Urinary bladder (tissue), 4 donors: ENCODE data around the gene CHST8. TPM values are rescaled to one million over a fixed set of nuclear protein-coding genes. Genes with fewer than 3 reads are reported as not detected.
"Not testable (repeated sequence)": the region's sequence is repeated elsewhere in the genome, so short reads cannot be mapped to it uniquely, and the experiment has no call there.

ENCODE experiments used
- DNase-seq: peaks from one replicate; pipeline ENCODE4 v3.0.0-alpha.2; 2015; ENCODE audit errors: extremely low spot score
- H3K27ac ChIP-seq: one replicate; pipeline ENCODE4 v1.5.1; 2013; ENCODE audit warnings: low read depth, mild to moderate bottlenecking, moderate library complexity
- H3K36me3 ChIP-seq: one replicate; pipeline ENCODE4 v1.6.1; 2013; ENCODE audit warnings: mild to moderate bottlenecking, moderate library complexity; ENCODE audit not compliant: insufficient read depth
- H3K4me1 ChIP-seq: one replicate; pipeline ENCODE4 v1.6.1; 2013; ENCODE audit warnings: mild to moderate bottlenecking, moderate library complexity; ENCODE audit not compliant: insufficient read depth
- H3K4me3 ChIP-seq: one replicate; pipeline ENCODE4 v1.5.1; 2013; ENCODE audit warnings: low read depth, low read length
- WGBS: extraction: QIAGEN DNeasy Blood & Tissue Kit; methylation state at CpG from one replicate; pipeline ENCODE4 v1.1.7; 2013; 5-methylcytosine and 5-hydroxymethylcytosine counted together
- polyA plus RNA-seq: library from polyadenylated mRNA; stranded (reverse); fragments of 200-250 nt; gene quantifications from one replicate; pipeline ENCODE4 v1.2.3, GENCODE V29; 2013
- total RNA-seq: library from RNA; depleted of rRNA; stranded (reverse); fragments of >200 nt; gene quantifications from one replicate; pipeline ENCODE4 v1.2.3, GENCODE V29; 2014
- donor health status: healthy with polysubstance abuse.
- donor health status: healthy.

Gene CHST8
- total and polyA plus RNA-seq, 2 donors = 0.69 to 0.73 TPM

DNA sequence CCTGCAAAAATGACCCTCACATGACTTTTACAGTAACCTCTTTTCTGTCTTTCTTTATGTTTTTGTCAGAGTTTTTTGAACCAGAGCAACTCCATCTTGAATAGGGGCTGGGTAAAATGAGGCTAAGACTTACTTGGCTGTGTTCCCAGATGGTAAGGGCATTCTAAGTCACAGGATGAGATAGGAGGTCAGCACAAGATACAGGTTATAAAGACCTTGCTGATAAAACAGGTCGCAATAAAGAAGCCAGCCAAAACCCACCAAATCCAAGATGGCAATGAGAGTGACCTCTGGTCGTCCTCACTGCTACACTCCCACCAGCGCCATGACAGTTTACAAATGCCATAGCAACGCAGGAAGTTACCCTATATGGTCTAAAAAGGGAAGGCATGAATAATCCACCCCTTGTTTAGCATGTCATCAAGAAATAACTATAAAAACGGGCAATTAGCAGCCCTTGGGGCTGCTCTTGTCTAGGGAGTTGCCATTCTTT lies 15.9 kb upstream of the CHST8 start:
- H3K4me3 ChIP-seq, DNase-seq, H3K36me3 ChIP-seq, H3K4me1 ChIP-seq, H3K27ac ChIP-seq: not testable (repeated sequence)
- WGBS = 60% methylated on average over 5 of the region's 5 CpGs

DNA sequence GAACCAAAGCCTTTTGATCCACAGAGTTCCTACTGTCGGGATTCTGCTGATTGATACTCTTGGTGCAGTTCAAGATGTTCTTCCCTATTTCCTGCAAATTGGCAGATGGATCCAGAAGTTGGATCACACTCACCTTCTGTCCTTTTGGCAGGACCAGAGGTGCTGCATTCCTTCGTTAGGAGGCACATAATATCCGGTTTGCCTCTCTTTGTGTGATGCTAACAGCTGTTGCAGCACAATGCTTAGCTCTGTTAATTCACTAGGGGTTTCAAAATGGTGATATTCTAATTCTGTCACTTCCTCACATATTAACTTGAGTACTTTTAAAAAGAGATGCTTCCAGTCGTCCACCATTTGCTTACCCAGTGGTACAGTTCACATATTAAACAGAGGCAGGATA lies 15.2 kb upstream of the CHST8 start:
- H3K4me3 ChIP-seq = no peak overlapping the region
- no peaks in the 10 kb centered on the region for H3K4me1 ChIP-seq
- 47% methylated on average over 4 of the region's 4 CpGs for WGBS
- DNase-seq = no peak
- H3K36me3 ChIP-seq = no peaks in the 10 kb centered on the region
- no peak overlapping the region for H3K27ac ChIP-seq

DNA sequence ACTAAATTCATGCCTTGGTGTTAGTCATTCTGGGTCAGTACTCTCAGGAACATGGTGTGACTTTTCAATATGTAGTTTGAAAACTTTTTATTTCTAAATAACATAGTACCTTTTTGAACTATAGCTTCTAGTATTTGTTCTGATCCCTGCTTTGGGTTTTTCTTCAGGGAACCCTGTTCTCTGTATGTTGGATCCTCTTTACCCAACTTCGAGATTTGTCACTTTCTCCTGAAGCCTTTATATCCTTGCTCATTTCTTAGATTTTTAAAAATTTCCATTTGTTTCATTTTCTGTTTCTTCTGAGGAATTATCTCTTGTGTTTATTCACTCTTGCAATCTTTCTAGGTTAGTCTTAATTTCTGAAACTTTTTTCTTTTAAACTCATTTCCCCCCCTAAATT lies 12.4 kb upstream of the CHST8 start:
- H3K36me3 ChIP-seq = no peaks in the 10 kb centered on the region
- no peaks in the 10 kb centered on the region for H3K4me1 ChIP-seq
- 64% methylated on average over 1 of the region's 1 CpG for WGBS
- no peak overlapping the region for H3K4me3 ChIP-seq
- H3K27ac ChIP-seq = no peak overlapping the region
- DNase-seq = no peak

DNA sequence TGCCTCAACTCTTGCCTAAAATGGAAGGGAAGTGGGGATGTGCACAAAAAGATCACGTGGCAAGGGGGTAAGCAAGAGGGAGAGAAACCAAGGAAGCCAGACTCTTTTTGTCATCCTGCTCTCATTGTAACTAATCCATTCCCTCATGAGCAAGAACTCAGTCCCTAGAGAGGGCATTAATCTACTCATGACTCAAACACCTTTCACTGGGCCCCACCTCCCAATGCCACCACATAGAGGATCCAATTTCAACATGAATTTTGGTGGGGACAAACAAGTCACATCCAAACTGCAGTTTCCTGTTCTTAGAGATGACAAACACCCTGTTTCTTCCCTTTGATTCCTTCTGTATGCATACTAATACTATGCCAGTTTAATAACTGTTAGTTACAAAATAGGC lies 11.2 kb upstream of the CHST8 start:
- whole genome bisulfite sequencing = 53% methylated on average over 1 of the region's 1 CpG

DNA sequence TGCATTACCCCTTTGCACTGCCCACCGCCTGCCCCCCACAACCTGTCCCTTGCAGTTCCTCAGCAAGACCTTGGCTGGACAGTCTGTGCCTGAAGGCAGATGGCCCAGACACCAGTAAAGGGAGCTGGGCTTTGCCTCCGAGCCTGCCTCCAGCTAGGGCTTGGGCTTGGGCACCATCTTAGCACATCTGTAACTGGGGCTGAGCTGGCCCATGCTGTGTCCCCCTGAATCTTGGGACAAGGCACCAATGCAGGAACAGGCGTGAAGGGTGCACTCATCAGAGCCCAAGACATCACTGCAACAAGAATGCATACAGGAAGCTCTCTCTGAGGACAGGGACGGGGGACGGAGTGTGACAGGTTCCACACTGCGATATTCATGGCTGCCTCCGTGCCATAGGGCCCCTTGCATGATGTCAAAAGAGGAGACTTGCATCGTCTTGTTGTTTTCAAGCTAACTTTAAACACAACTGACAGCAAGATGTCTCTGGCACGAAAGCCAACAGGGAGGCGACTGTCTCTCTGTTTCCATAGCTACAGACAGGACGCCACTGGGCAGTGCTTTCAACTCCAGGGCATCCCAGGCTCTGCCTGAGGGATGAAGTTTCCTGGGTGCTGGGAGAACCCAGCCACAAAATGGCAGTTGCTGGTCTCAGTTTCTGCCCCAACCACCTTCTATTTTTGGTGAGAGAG lies 8.7 kb upstream of the CHST8 start:
- WGBS = 57% methylated on average over 11 of the region's 11 CpGs
- H3K4me3 ChIP-seq = no peak overlapping the region
- DNase-seq = no peak
- no peak overlapping the region for H3K27ac ChIP-seq
- H3K4me1 ChIP-seq = no peaks in the 10 kb centered on the region
- H3K36me3 ChIP-seq = no peaks in the 10 kb centered on the region

More for the DNA sequence above, 11.2 kb upstream of the CHST8 start:
- Histone ChIP-seq H3K4me3 (no peak overlapping the region), H3K27ac (no peak overlapping the region), H3K4me1 (no peaks in the 10 kb centered on the region), H3K36me3 (no peaks in the 10 kb centered on the region)
- DNase-seq = no peak

DNA sequence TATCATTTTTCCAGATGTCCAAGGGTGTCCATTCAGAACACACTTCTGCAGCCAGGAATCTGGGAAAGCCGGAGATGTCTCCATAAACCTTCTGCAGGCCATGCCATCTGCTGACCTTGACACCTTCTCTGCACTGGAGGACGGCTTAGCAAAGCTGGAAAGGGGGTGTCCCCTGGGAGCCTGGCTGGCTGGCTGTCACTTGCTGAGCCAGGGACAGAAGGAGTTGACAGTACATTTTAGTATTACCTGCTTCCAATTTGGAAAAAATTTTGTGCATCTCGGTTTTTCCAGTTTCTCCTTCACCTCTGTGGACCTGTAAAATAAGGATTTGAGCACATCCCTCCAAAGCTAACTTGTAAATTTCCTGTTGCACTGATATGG lies 8.1 kb upstream of the CHST8 start:
- no peak for DNase-seq
- WGBS = 21% methylated on average over 3 of the region's 3 CpGs
- no peaks in the 10 kb centered on the region for H3K4me1 ChIP-seq
- no peak overlapping the region for H3K4me3 ChIP-seq
- H3K36me3 ChIP-seq = no peaks in the 10 kb centered on the region
- no peak overlapping the region for H3K27ac ChIP-seq

DNA sequence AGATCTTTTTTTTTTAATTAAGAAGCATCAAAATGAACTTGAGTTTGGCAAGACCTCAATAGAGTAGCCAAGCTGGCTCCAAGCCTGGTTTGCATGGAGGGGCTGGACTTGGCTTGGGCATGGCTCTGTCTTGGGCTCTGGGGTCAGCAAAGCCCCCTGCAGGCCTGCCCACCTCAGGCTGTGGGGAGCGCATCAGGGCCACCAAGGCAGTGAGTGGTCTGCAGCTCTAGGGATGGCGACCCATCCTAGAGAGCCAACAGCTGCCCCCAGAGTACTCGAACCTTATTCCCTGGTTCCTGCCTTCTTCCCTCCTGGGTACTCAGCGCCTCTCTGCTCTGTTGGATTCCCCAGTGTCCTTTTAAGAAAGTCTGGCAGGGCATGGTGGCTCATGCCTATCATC lies 5.4 kb upstream of the CHST8 start:
- no peak for DNase-seq
- H3K36me3 ChIP-seq = no peaks in the 10 kb centered on the region
- no peaks in the 10 kb centered on the region for H3K4me1 ChIP-seq
- WGBS = 79% methylated on average over 4 of the region's 4 CpGs
- no peak overlapping the region for H3K4me3 ChIP-seq
- no peak overlapping the region for H3K27ac ChIP-seq

DNA sequence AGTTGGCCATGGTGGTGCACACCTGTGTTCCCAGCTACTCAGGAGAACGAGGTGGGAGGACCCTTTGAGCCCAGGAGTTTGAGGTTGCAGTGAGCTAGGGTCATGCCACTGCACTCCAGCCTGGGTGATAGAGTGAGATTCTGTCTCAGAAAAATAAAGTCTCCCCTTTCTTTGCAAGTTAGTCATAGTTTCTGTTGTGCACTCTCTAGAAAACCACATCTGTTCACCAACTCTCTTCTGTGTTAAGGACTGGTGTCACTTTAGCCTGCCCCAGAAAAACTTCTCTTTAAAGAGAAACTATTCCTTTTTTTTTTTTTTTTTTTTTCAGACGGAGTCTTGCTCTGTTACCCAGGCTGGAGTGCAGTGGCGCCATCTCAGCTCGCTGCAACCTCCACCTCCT lies 4.9 kb upstream of the CHST8 start:
- Histone ChIP-seq H3K4me3 (no peak overlapping the region), H3K4me1 (no peaks in the 10 kb centered on the region), H3K36me3 (no peaks in the 10 kb centered on the region), H3K27ac (no peak overlapping the region)
- 66% methylated on average over 4 of the region's 4 CpGs for WGBS
- DNase-seq = no peak

DNA sequence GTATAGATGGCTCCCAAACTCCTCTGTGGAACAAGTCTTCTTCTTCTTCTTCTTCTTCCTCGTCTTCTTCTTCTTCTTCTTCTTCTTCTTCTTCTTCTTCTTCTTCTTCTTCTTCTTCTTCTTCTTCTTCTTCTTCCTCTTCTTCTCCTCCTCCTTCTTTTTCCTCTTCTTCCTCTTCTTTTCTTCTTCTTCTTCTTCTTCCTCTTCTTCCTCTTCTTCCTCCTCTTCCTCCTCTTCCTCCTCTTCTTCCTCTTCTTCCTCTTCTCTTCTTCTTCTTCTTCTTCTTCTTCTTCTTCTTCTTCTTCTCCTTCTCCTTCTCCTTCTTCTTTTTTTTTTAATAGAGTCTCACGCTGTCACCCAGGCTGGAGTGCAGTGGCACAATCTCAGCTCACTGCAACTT lies 3.4 kb upstream of the CHST8 start:
- H3K4me3 ChIP-seq, DNase-seq, H3K36me3 ChIP-seq, H3K27ac ChIP-seq, H3K4me1 ChIP-seq: not testable (repeated sequence)
- 88% methylated on average over 1 of the region's 2 CpGs for WGBS

DNA sequence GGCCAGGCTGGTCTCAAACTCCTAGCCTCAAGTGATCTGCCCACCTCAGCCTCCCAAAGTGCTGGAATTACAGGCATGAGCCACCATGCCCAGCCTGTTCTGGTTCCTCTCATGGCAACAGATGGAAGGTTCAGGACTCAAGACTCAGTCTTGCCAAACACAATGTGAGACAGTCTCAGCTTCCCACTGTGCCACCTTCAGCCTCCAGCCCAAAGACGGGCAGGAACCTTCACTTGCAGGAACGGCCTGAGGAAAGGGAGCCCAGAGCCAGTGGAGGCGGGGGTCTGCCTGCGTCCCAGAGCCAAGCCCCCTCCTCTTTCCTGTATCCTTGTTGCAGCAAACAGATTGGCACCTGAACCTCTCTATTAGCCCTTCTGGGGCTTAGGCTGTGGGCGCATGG lies 2.9 kb upstream of the CHST8 start:
- no peak overlapping the region for H3K4me3 ChIP-seq
- WGBS = 78% methylated on average over 5 of the region's 5 CpGs
- H3K27ac ChIP-seq = no peak overlapping the region
- no peak for DNase-seq
- no peaks in the 10 kb centered on the region for H3K36me3 ChIP-seq
- no peaks in the 10 kb centered on the region for H3K4me1 ChIP-seq

DNA sequence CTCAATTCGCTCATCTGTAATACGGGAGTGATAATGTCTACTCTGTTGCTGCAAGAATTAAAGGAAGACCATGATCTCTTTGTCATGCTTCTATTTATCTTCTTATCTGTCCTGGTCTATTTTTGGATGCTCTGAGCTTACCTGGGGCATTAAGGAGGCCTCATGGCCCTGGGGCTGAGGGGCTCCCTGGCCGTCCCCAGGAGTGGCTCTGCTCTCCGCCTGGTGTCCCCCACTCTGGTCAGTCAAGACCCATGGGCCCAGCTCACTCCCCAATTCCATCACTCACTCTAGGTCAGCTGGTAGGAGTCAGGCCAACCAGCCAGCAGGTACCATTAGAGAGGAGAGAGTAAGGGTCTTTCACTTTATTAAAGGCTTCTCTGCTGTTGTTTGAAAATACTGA lies 1.1 kb upstream of the CHST8 start:
- Histone ChIP-seq H3K36me3 (no peaks in the 10 kb centered on the region), H3K4me3 (no peak overlapping the region), H3K4me1 (no peaks in the 10 kb centered on the region), H3K27ac (no peak overlapping the region)
- 86% methylated on average over 4 of the region's 4 CpGs for WGBS
- DNase-seq = no peak

DNA sequence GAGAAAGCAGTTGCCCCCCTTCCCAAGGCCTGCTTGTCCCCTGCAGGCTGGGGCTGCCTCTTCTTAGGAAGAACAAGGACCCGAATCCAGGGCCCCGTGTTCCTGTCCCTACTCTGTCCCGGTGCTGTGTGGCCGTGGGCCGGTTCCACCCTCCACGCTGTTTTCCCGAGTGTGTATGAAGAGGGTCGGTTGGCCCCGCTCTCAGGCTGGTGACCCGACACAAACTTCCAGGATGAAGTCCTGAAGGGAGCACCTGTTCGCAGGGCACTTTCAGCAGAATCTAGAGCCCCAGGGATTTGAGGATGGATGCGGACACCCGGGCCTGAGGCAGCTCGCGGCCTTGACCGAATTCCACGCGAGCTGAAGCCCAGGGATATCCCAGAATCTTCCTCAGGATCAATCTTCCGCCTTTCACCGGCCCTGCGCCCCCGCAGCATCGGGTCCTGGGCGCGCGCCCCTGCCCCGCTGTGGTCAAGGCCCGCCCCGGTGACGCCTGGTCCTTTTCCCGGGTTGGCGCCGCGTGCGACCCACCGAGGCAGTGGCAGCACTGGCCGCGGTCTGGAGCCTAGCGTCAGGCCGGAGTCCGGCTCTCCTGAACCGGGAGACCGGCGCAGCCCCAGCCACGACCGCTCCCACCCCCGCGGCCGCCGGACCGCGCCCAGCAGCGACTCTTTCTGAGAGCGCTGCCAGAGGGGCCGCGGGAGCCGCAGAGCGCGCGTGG lies 528 bp upstream of the CHST8 start:
- H3K4me3 ChIP-seq = peak overlapping the region; percentile 36
- WGBS = 11% methylated on average over 60 of the region's 60 CpGs
- H3K36me3 ChIP-seq = no peaks in the 10 kb centered on the region
- H3K27ac ChIP-seq = no peak overlapping the region
- no peak for DNase-seq
- no peaks in the 10 kb centered on the region for H3K4me1 ChIP-seq

DNA sequence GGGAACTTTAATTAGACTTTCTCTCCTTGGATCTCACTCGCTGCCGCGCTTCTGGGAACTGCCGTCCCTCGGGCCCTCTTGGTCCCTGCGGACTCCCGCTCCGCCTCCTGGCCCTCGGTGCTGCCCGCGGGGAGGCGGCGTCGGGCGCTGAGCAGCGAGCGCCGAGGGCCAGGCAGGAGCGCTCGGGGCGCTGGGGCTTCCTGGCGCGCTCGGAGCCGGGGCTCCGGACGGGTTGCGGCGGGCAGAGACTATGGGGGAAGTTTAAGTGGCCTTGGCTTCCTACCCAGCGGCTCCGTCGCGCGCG lies 704 bp downstream of the CHST8 start:
- Histone ChIP-seq H3K4me3 (peak overlapping the region; percentile 36), H3K36me3 (no peaks in the 10 kb centered on the region), H3K27ac (no peak overlapping the region), H3K4me1 (no peaks in the 10 kb centered on the region)
- DNase-seq = no peak
- 1% methylated on average over 35 of the region's 35 CpGs for WGBS

DNA sequence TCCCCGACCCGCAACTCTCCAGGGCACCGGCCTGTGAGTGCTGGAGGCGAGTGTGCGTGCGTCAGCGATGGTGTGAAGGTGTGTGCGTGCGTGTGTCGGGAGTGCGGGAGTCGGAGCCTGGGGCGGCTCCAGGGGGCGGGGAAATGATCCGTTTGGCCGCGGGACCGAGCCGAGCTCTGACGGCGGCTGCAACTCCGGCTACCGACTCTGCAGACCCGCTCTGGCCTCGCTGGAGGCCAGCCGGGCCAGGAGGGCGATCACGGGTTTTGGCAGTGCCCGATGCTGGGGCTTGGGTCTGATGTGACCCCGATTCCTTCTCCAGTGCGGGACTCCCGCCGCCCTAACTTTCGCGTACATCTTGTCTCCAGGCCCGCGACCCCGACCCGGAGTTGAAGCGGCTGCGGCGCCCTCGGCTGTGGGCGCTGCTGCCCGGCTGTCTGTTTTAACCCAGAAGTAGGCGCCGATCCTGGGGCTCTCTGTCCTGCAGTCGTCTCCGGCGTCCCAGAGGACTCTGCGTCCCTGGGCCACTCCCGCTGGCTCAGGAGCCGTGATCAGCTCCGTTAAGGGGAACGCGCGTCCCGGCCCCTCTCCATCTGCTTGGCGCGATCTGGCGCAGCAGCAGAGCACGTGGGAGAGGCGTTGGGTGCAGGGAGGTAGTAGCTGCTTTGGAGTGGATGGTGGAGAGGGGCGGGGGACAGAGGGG lies 1.2 kb downstream of the CHST8 start:
- no peak for DNase-seq
- WGBS = under 1% methylated on average over 64 of the region's 64 CpGs
- no peaks in the 10 kb centered on the region for H3K4me1 ChIP-seq
- H3K27ac ChIP-seq = no peak overlapping the region
- H3K4me3 ChIP-seq = peak overlapping the region; percentile 36
- H3K36me3 ChIP-seq = no peaks in the 10 kb centered on the region
